ENCODE measurements around the gene SF3B3. TPM values are rescaled to one million over a fixed set of nuclear protein-coding genes. Genes with fewer than 3 reads are reported as not detected.
"Not testable (repeated sequence)": the region's sequence is repeated elsewhere in the genome, so short reads cannot be mapped to it uniquely, and the experiment has no call there.

Gene SF3B3
- total RNA-seq, 1 donor from 2014 or later, result 31.2 TPM

DNA sequence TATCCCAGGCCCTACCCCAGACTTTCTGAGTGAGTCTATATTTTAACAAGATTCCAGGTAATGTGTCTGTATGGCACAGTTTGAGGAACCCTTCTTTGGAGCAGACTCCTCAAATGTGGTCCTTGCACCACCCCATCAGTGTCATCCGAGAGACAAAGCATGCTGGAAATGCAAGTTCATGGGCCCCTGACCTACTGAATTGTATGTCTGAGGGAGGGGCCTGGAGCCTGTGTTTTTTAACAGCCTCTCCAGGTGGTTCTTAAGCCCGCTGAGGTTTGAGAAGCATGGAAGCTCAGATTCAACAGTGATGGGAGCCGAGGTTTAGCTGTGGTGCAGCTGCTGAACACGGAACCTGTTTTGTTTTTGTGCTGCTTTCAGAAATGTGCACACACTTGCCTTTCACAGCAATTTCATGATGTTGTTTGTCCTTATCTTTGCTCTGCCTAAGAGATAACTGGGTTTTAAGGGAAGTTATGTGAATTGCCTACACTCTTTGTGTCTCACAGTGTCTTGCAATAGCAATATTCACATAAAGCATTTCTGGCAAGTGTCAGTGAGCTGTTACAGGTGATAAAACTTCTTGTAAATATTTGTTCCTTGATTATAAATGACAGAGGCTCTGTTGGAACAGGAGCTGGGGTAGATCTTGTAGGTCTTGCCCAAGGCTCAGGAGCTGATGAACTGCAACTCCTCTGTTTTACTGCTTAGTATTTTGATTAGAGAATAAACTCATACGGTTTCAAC is 90.8 kb downstream of the SF3B3 start:
- Histone ChIP-seq H3K4me3 (no peak overlapping the region), H3K27ac (no peak overlapping the region), H3K4me1 (peaks cover 0 to 11% of the 10 kb centered on the region in 2 donors), H3K36me3 (no peaks in the 10 kb centered on the region), H3K27me3 (no peaks in the 10 kb centered on the region), H3K9me3 (no peaks in the 10 kb centered on the region)
- DNase-seq (ENCODE audit: low spot score in 2 of 2), result no peak
- TF ChIP-seq, protein P1, sequence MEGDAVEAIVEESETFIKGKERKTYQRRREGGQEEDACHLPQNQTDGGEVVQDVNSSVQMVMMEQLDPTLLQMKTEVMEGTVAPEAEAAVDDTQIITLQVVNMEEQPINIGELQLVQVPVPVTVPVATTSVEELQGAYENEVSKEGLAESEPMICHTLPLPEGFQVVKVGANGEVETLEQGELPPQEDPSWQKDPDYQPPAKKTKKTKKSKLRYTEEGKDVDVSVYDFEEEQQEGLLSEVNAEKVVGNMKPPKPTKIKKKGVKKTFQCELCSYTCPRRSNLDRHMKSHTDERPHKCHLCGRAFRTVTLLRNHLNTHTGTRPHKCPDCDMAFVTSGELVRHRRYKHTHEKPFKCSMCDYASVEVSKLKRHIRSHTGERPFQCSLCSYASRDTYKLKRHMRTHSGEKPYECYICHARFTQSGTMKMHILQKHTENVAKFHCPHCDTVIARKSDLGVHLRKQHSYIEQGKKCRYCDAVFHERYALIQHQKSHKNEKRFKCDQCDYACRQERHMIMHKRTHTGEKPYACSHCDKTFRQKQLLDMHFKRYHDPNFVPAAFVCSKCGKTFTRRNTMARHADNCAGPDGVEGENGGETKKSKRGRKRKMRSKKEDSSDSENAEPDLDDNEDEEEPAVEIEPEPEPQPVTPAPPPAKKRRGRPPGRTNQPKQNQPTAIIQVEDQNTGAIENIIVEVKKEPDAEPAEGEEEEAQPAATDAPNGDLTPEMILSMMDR (IDR thresholded peaks at IDR 0.05), result no peak
- intact Hi-C loops (cut with DNase I), result no loop called here

DNA sequence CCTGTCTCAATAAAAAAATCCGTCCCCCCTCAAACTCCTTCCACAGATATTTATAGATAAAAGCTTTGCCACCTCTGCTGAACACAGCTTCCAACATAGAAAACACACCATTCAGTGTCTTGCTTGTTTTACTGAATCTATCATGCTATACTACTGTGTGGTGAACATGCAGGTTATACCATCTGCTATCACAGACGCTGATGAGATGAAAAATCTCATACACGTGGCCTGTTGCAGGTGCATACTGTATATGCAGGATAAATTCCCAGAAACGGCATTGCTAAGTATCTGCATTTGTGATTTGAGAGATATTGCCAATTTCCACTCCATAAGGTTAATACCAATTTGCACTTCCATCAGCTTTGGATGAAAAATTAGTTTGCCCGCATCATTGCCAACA is 92.3 kb downstream of the SF3B3 start:
- TF ChIP-seq, protein P1 (IDR thresholded peaks at IDR 0.05), result no peak
- no peaks in the 10 kb centered on the region for H3K4me1 ChIP-seq
- no peak for DNase-seq (ENCODE audit: low spot score in 2 of 2)
- H3K4me3 ChIP-seq, result no peak overlapping the region
- no peaks in the 10 kb centered on the region for H3K9me3 ChIP-seq
- H3K27ac ChIP-seq, result no peak overlapping the region
- intact Hi-C loops (cut with DNase I), result no loop called here
- H3K27me3 ChIP-seq, result no peaks in the 10 kb centered on the region
- no peaks in the 10 kb centered on the region for H3K36me3 ChIP-seq

DNA sequence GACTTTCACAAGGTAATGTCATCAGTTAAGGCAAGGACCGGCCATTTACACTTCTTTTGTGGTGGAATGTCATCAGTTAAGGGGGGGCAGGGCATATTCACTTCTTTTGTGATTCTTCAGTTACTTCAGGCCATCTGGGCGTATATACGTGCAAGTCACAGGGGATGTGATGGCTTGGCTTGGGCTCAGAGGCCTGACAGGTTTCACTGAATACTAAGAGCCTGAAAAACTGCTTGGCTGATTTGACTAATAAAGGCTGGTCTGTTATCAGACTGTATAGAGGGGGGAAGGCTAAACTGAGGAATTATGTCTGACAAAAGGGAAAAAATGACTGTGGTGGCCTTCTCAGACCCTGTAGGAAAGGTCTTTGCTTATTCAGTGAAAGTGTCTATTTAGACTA is 98.2 kb downstream of the SF3B3 start:
- H3K4me3 ChIP-seq; DNase-seq (ENCODE audit: low spot score in 2 of 2); H3K9me3 ChIP-seq; H3K27me3 ChIP-seq; H3K36me3 ChIP-seq; intact Hi-C loops (cut with DNase I); H3K4me1 ChIP-seq: not testable (repeated sequence)
- H3K27ac ChIP-seq, result peak overlapping the region; percentile 59 to 67

Other genes with a start within 250 kb of the SF3B3 start
- gene AARS1, start 234.3 kb upstream of the SF3B3 start, total RNA-seq, result 19.3 TPM
- 24.2 TPM for gene DDX19B, start 224.6 kb upstream of the SF3B3 start, total RNA-seq
- 31.5 TPM for gene DDX19A, start 176.9 kb upstream of the SF3B3 start, total RNA-seq
- 52.3 TPM for gene ST3GAL2, start 84.7 kb upstream of the SF3B3 start, total RNA-seq
- gene FCSK, start 69.2 kb upstream of the SF3B3 start, total RNA-seq, result 54.5 TPM
- gene COG4, start 262 bp upstream of the SF3B3 start, total RNA-seq, result 59.1 TPM
- 116 TPM for gene IL34, start 122.7 kb downstream of the SF3B3 start, total RNA-seq
- 98.6 TPM for gene MTSS2, start 162.2 kb downstream of the SF3B3 start, total RNA-seq

Data from ascending aorta (tissue), 2 donors.